Measurements from ENCODE around the gene PRKCD. TPM values are rescaled to one million over a fixed set of nuclear protein-coding genes. Genes with fewer than 3 reads are reported as not detected.

The PRKCD gene
- total RNA-seq, 4 donors from 2014 or later = 27.2 to 35.8 (median 31.4) TPM

- 88 to 100% methylated on average over 1 of the region's 1 CpG for WGBS, 2 donors
- no peak overlapping the region for H3K4me3 ChIP-seq (ENCODE audit: low read depth, poor library complexity, severe bottlenecking)
- no peak for DNase-seq (ENCODE audit: low spot score in 2 of 2)
- TF ChIP-seq POLR2A (IDR thresholded peaks at IDR 0.05) (no peak), CTCF (IDR thresholded peaks at IDR 0.05) (no peak)
- intact Hi-C loops (cut with DNase I; ENCODE audit: low total_unique reads) = no loop called here
These were observed 44.1 kb upstream of the PRKCD start for GRCh38 chr3:53116956-53117355.

GRCh38 chr3:53120336-53120735, 40.7 kb upstream of the PRKCD start:
- no peak for DNase-seq (ENCODE audit: low spot score in 2 of 2)
- TF ChIP-seq CTCF (IDR thresholded peaks at IDR 0.05) (no peak), POLR2A (IDR thresholded peaks at IDR 0.05) (no peak)
- no peak overlapping the region for H3K4me3 ChIP-seq (ENCODE audit: low read depth, poor library complexity, severe bottlenecking)
- WGBS, 2 donors = 84 to 93% methylated on average over 5 of the region's 5 CpGs
- intact Hi-C loops (cut with DNase I; ENCODE audit: low total_unique reads) = no loop called here

GRCh38 chr3:53122255-53122932, 38.6 kb upstream of the PRKCD start:
- WGBS, 2 donors = 90 to 96% methylated on average over 4 of the region's 4 CpGs
- intact Hi-C loops (cut with DNase I; ENCODE audit: low total_unique reads) = no loop called here
- DNase-seq (ENCODE audit: low spot score in 2 of 2) = no peak
- TF ChIP-seq POLR2A (IDR thresholded peaks at IDR 0.05) (no peak), CTCF (IDR thresholded peaks at IDR 0.05) (no peak)
- no peak overlapping the region for H3K4me3 ChIP-seq (ENCODE audit: low read depth, poor library complexity, severe bottlenecking)

GRCh38 chr3:53122933-53123305, 38.1 kb upstream of the PRKCD start:
- 90 to 100% methylated on average over 1 of the region's 1 CpG for WGBS, 2 donors
- TF ChIP-seq POLR2A (IDR thresholded peaks at IDR 0.05) (no peak), CTCF (IDR thresholded peaks at IDR 0.05) (no peak)
- DNase-seq (ENCODE audit: low spot score in 2 of 2) = no peak
- no peak overlapping the region for H3K4me3 ChIP-seq (ENCODE audit: low read depth, poor library complexity, severe bottlenecking)
- intact Hi-C loops (cut with DNase I; ENCODE audit: low total_unique reads) = no loop called here

GRCh38 chr3:53123510-53123909, 37.5 kb upstream of the PRKCD start:
- TF ChIP-seq CTCF (IDR thresholded peaks at IDR 0.05) (no peak), POLR2A (IDR thresholded peaks at IDR 0.05) (no peak)
- no peak overlapping the region for H3K4me3 ChIP-seq (ENCODE audit: low read depth, poor library complexity, severe bottlenecking)
- intact Hi-C loops (cut with DNase I; ENCODE audit: low total_unique reads) = no loop called here
- DNase-seq (ENCODE audit: low spot score in 2 of 2) = no peak
- WGBS, 2 donors = 89 to 95% methylated on average over 8 of the region's 8 CpGs

- TF ChIP-seq CTCF (IDR thresholded peaks at IDR 0.05) (no peak), POLR2A (IDR thresholded peaks at IDR 0.05) (no peak)
- H3K4me3 ChIP-seq (ENCODE audit: low read depth, poor library complexity, severe bottlenecking) = no peak overlapping the region
- intact Hi-C loops (cut with DNase I; ENCODE audit: low total_unique reads) = no loop called here
- DNase-seq (ENCODE audit: low spot score in 2 of 2) = no peak
- WGBS, 2 donors = 80 to 92% methylated on average over 6 of the region's 6 CpGs
These were observed 37.1 kb upstream of the PRKCD start for GRCh38 chr3:53123953-53124352.

All from lower leg skin (tissue), 4 donors.